ENCODE results near the gene LRRC49.

LRRC49 gene

DNA sequence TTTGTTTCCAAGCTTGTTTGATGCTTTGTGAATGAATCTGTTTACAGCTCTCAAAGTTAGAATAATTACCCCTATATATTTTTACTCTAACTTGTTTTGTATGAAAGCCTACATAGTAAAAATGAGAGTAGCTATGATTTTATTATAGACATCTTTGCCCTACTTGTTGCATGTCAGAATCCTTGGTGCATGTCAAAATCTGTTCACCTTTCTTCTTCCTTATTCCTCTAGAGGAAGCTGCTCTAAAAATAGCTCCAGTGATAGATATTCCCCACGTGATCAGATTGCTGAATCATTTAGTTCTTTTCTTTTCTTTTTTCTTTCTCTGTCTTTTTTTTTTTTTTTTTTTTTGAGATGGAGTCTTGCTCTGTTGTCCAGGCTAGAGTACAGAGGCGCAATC, 39.8 kb downstream of the LRRC49 start:
- Histone ChIP-seq H3K9me2 (replicated peaks; ENCODE audit: low read depth, low read length) (no peaks in the 10 kb centered on the region), H3F3A (ENCODE audit: low read depth) (no peaks in the 10 kb centered on the region), H3K9ac (ENCODE audit: low read depth, low read length, poor library complexity, severe bottlenecking) (no peak overlapping the region), H3K9me3 (ENCODE audit: insufficient read depth, low read depth, low read length) (peaks cover 20% of the 10 kb centered on the region), H3K4me3 (ENCODE audit: low read length, poor library complexity, severe bottlenecking) (no peak overlapping the region), H3K36me3 (ENCODE audit: insufficient read depth, low read length) (no peaks in the 10 kb centered on the region), H3K79me2 (ENCODE audit: insufficient read depth, low read length) (no peaks in the 10 kb centered on the region), H3K4me2 (ENCODE audit: low read depth, low read length, poor library complexity, severe bottlenecking) (no peak overlapping the region), H4K20me1 (ENCODE audit: insufficient read depth, low read length, poor library complexity, severe bottlenecking) (no peaks in the 10 kb centered on the region), H2AFZ (ENCODE audit: low read length) (no peak overlapping the region), H3K27me3 (ENCODE audit: insufficient read depth, low read length, poor library complexity, severe bottlenecking) (no peaks in the 10 kb centered on the region), H3K4me1 (ENCODE audit: insufficient read depth, low read length, poor library complexity, severe bottlenecking) (peaks cover 12% of the 10 kb centered on the region)
- TF ChIP-seq EZH2phosphoT487 (IDR thresholded peaks at IDR 0.05; ENCODE audit: borderline replicate concordance) = no peak
- no peak for TF ChIP-seq CTCF (conservative IDR thresholded peaks at IDR 0.05; ENCODE audit: low read length)

DNA sequence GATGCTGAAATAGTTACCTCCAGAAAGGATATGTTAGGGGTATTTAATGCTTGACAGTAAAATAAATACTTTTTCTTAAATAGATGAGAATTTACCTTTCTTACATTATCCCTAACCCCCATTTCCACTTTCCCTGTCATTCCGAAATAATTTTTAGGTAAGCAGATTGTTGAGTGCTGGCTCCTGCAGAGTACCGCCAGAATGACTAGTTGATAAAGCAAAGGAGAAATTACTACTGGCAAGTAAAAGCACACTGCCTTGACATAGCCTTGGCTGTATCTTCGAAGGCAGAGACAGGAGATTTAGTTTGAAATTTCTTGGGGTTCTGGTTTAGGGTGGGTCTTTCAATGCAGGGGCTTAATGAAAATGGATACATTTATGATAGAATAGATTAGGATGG, 40.8 kb downstream of the LRRC49 start:
- no peaks in the 10 kb centered on the region for H3K9me2 ChIP-seq (replicated peaks; ENCODE audit: low read depth, low read length)
- no peak overlapping the region for H3K4me2 ChIP-seq (ENCODE audit: low read depth, low read length, poor library complexity, severe bottlenecking)
- H3K4me1 ChIP-seq (ENCODE audit: insufficient read depth, low read length, poor library complexity, severe bottlenecking) = peaks cover 6% of the 10 kb centered on the region
- H3K9me3 ChIP-seq (ENCODE audit: insufficient read depth, low read depth, low read length) = peaks cover 16% of the 10 kb centered on the region; the same call in 1 of the 2 replicates
- TF ChIP-seq CTCF (conservative IDR thresholded peaks at IDR 0.05; ENCODE audit: low read length) (no peak), EZH2phosphoT487 (IDR thresholded peaks at IDR 0.05; ENCODE audit: borderline replicate concordance) (no peak)
- H3K79me2 ChIP-seq (ENCODE audit: insufficient read depth, low read length) = no peaks in the 10 kb centered on the region
- no peak overlapping the region for H3K4me3 ChIP-seq (ENCODE audit: low read length, poor library complexity, severe bottlenecking)
- no peaks in the 10 kb centered on the region for H4K20me1 ChIP-seq (ENCODE audit: insufficient read depth, low read length, poor library complexity, severe bottlenecking)
- no peak overlapping the region for H3K9ac ChIP-seq (ENCODE audit: low read depth, low read length, poor library complexity, severe bottlenecking)
- H3K36me3 ChIP-seq (ENCODE audit: insufficient read depth, low read length) = no peaks in the 10 kb centered on the region
- H3K27me3 ChIP-seq (ENCODE audit: insufficient read depth, low read length, poor library complexity, severe bottlenecking) = no peaks in the 10 kb centered on the region
- H3F3A ChIP-seq (ENCODE audit: low read depth) = no peaks in the 10 kb centered on the region
- 0 out of 2 replicates have a peak overlapping the region, but pooled peaks have one; percentile 38 for H2AFZ ChIP-seq (ENCODE audit: low read length)

DNA sequence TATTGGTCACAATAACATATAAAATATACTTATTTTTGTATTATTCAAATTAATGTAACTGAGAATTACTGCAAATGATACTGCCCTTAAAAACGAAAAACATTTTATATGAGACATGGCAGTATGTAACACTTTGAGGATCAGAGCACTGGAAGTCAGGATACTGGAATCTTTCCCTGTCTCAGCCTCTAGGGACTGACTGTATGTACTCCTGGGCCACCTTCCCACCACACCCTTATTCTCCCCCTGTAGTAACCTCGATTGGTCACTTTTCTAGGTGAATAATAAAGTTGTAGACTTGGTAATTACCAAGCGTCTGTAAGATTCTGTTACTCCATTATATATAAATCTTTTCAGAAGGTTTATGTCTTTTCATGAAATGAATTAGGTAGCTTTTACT, 43.0 kb downstream of the LRRC49 start:
- Histone ChIP-seq H3K9ac (ENCODE audit: low read depth, low read length, poor library complexity, severe bottlenecking) (no peak overlapping the region), H3F3A (ENCODE audit: low read depth) (no peaks in the 10 kb centered on the region), H3K79me2 (ENCODE audit: insufficient read depth, low read length) (no peaks in the 10 kb centered on the region), H3K4me3 (ENCODE audit: low read length, poor library complexity, severe bottlenecking) (no peak overlapping the region), H3K27me3 (ENCODE audit: insufficient read depth, low read length, poor library complexity, severe bottlenecking) (no peaks in the 10 kb centered on the region), H3K9me3 (ENCODE audit: insufficient read depth, low read depth, low read length) (no peaks in the 10 kb centered on the region), H3K4me1 (ENCODE audit: insufficient read depth, low read length, poor library complexity, severe bottlenecking) (peaks cover 6% of the 10 kb centered on the region), H3K9me2 (replicated peaks; ENCODE audit: low read depth, low read length) (no peaks in the 10 kb centered on the region), H3K36me3 (ENCODE audit: insufficient read depth, low read length) (no peaks in the 10 kb centered on the region), H3K4me2 (ENCODE audit: low read depth, low read length, poor library complexity, severe bottlenecking) (no peak overlapping the region), H4K20me1 (ENCODE audit: insufficient read depth, low read length, poor library complexity, severe bottlenecking) (no peaks in the 10 kb centered on the region), H2AFZ (ENCODE audit: low read length) (no peak overlapping the region)
- TF ChIP-seq CTCF (conservative IDR thresholded peaks at IDR 0.05; ENCODE audit: low read length) (no peak), EZH2phosphoT487 (IDR thresholded peaks at IDR 0.05; ENCODE audit: borderline replicate concordance) (no peak)

Measured in Loucy (cell line).